BLaER1 treated with 17β-estradiol and CSF1 and Interleukin-3, amounts not matched to agents 10 nM and 100 nM (cell line): ENCODE measurements around the gene XKR7.
"Not testable (repeated sequence)": the region's sequence is repeated elsewhere in the genome, so short reads cannot be mapped to it uniquely, and the experiment has no call there.

ENCODE experiments used
- H3K27ac ChIP-seq, 11 experiments: shearing (Covaris generic); formaldehyde crosslinking; 2 replicates each; pipeline ENCODE4 v1.8.1; 2022
- H3K27me3 ChIP-seq, 11 experiments: shearing (Covaris generic); formaldehyde crosslinking; 2 replicates each; pipeline ENCODE4 v1.8.1; 2022
- H3K36me3 ChIP-seq, 11 experiments: shearing (Covaris generic); formaldehyde crosslinking; 2 replicates each; pipeline ENCODE4 v1.8.1; 2022
- H3K4me1 ChIP-seq, 10 experiments: shearing (Covaris generic); formaldehyde crosslinking; 2 replicates each; pipeline ENCODE4 v1.8.1; 2022
- H3K4me2 ChIP-seq, 11 experiments: shearing (Covaris generic); formaldehyde crosslinking; 2 replicates each; pipeline ENCODE4 v1.8.1; 2022
- H3K4me3 ChIP-seq, 10 experiments: shearing (Covaris generic); formaldehyde crosslinking; 2 replicates each; pipeline ENCODE4 v1.8.1; 2022
- H3K9ac ChIP-seq, 11 experiments: shearing (Covaris generic); formaldehyde crosslinking; 2 replicates each; pipeline ENCODE4 v1.8.1; 2022
- H3K9me3 ChIP-seq, 11 experiments: shearing (Covaris generic); formaldehyde crosslinking; replicated peaks in 1 of 11; 2 replicates each; pipeline ENCODE4 v1.8.1; 2022
- H4K20me1 ChIP-seq, 11 experiments: shearing (Covaris generic); formaldehyde crosslinking; 2 replicates each; pipeline ENCODE4 v1.8.1; 2022
- Cebpa-rat ChIP-seq, 11 experiments: shearing (Covaris generic); IDR thresholded peaks; 2 replicates each; pipeline ENCODE4 v1.8.1; 2022

The XKR7 gene

DNA sequence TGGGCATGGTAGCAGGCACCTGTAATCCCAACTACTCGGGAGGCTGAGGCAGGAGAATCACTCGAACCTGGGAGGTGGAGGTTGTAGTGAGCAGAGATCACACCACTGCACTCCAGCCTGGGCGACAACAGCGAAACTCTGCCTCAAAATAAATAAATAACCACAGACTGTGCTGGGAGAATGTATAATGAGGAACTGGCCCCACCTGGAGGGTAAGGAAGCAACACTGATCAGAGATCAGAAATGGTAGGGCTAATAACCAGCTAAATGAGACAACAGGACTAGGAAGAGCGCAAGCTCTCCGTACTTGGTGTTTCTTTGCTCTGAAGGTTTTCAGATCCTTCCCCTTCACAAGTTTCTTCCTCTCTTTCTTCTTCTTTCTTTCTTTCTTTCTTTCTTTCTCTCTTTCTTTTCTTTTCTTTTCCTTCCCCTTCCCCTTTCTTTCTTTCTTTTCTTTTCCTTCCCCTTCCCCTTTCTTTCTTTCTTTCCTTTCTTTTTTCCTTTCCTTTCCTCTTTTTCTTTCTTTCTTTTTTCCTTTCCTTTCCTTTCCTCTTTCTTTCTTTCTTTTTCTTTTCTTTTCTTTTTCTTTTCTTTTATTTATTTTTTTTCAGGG is 56.8 kb downstream of the XKR7 start:
- TF ChIP-seq Cebpa-rat (IDR thresholded peaks at IDR 0.05): no peak
- H3K4me3 ChIP-seq: no peak overlapping the region
- H3K4me2 ChIP-seq: peak overlapping the region in 8 of 11 experiments; percentile 8 to 42 (median 25); a peak in 7 of 22 replicates
- no peak overlapping the region for H3K27ac ChIP-seq
- H3K4me1 ChIP-seq: peaks cover 8 to 26% (median 16%) of the 10 kb centered on the region in 10 experiments
- H3K36me3 ChIP-seq: no peaks in the 10 kb centered on the region
- H4K20me1 ChIP-seq: no peaks in the 10 kb centered on the region
- H3K9ac ChIP-seq: no peak overlapping the region; a peak in 1 of 22 replicates
- H3K27me3 ChIP-seq: peaks cover 9 to 21% (median 19%) of the 10 kb centered on the region in 11 experiments
- H3K9me3 ChIP-seq: no peaks in the 10 kb centered on the region

DNA sequence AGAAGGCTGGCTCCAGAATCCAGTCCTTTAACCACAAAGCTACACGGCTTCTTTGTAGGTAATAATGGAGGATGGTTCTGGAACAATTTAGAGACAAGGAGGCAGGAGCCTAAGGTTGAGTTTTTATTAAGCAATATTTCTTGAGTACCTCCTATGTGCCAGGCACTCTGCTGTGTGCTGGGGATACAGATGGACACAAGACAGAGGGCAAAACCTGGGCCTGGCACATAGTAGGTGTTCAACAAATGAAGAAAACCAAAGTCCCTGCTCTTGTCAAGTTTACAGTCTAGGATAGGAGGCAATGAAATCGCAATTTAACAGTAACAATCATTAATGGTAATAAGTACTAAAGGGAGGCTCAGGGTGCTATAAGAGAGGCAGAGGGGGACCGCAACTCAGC is 59.7 kb downstream of the XKR7 start:
- H3K9ac ChIP-seq: no peak overlapping the region
- H3K4me3 ChIP-seq: no peak overlapping the region
- H3K27me3 ChIP-seq: peaks cover 0 to 4% (median 0%) of the 10 kb centered on the region in 11 experiments; a peak in 1 of 22 replicates
- no peaks in the 10 kb centered on the region for H3K9me3 ChIP-seq
- no peak for TF ChIP-seq Cebpa-rat (IDR thresholded peaks at IDR 0.05)
- no peak overlapping the region for H3K4me2 ChIP-seq
- no peaks in the 10 kb centered on the region for H3K36me3 ChIP-seq
- no peaks in the 10 kb centered on the region for H4K20me1 ChIP-seq
- H3K4me1 ChIP-seq: peaks cover 0 to 34% (median 26%) of the 10 kb centered on the region in 10 experiments; a peak in 18 of 20 replicates
- no peak overlapping the region for H3K27ac ChIP-seq

DNA sequence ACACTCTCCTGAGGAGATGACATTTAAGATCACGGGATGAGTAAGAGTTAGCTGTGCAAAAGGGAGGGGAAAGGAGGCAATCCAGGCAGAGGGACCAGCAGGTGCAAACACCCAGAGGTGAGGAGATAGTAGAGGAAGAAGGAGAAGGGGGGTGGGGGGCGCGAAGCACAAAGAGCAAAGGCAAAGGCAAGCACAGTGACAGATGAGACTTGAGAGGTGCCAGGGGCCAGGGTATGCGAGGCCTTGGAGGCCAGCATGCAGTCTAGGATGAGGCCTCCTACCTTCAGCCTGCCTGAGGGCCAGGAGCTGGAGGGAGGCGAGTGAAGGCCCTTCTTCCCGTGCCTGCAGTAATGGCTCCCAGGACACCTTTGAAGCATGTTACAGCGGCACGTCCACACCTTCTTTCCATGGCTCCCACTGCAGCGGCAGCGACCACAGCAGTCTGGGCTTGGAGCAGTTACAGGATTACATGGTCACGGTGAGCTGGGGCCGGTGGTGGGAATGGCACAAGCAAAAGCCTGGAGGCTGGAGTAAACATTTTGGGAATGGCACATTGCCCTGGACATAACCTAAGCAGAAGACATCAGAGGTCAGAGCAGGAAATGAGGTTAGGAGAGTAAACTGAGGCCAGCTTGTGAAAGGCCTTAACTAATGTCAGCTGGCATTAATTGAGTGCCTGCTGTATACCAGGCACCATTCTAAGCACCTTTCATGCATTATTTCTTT is 60.9 kb downstream of the XKR7 start:
- Histone ChIP-seq H3K36me3 (no peaks in the 10 kb centered on the region), H3K9ac (0 out of 22 replicates have a peak overlapping the region, but pooled peaks of 1 of the 11 experiments have one; percentile 3), H3K27me3 (peaks cover 0 to 4% (median 0%) of the 10 kb centered on the region in 11 experiments; a peak in 1 of 22 replicates)

DNA sequence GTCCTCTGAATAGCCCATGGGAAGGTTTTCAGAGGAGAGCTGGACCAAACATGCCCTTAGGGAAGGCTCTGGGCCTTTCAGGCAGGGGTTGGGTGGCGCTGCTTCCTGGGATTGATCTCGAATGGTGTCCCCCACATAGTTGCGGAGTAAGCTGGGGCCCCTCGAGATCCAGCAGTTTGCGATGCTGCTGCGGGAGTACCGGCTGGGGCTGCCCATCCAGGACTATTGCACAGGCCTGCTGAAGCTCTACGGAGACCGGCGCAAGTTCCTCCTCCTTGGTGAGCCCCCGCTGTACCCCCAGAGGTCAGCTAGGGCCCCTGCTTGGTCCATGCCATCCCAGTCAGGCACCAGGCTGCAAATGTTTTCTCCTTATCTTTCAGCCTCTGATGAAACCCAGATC is 61.6 kb downstream of the XKR7 start:
- no peaks in the 10 kb centered on the region for H3K9me3 ChIP-seq
- peak overlapping the region in 3 of 11 experiments; percentile 3 to 12 (median 4); a peak in 2 of 22 replicates for H3K9ac ChIP-seq
- peaks cover 0 to 4% (median 0%) of the 10 kb centered on the region in 11 experiments; a peak in 1 of 22 replicates for H3K27me3 ChIP-seq
- no peaks in the 10 kb centered on the region for H4K20me1 ChIP-seq
- H3K4me3 ChIP-seq: no peak overlapping the region
- peaks cover 15 to 50% (median 43%) of the 10 kb centered on the region in 10 experiments for H3K4me1 ChIP-seq
- H3K4me2 ChIP-seq: peak overlapping the region in 2 of 11 experiments; percentile 0 to 3; a peak in 2 of 22 replicates
- H3K36me3 ChIP-seq: no peaks in the 10 kb centered on the region
- no peak for TF ChIP-seq Cebpa-rat (IDR thresholded peaks at IDR 0.05)
- no peak overlapping the region for H3K27ac ChIP-seq

More for the DNA sequence above, 60.9 kb downstream of the XKR7 start:
- Histone ChIP-seq H3K4me3 (no peak overlapping the region), H3K27ac (no peak overlapping the region), H3K4me2 (peak overlapping the region in 1 of 11 experiments; percentile 3; a peak in 1 of 22 replicates), H3K4me1 (peaks cover 10 to 45% (median 38%) of the 10 kb centered on the region in 10 experiments; a peak in 19 of 20 replicates), H4K20me1 (no peaks in the 10 kb centered on the region), H3K9me3 (no peaks in the 10 kb centered on the region)
- TF ChIP-seq Cebpa-rat (IDR thresholded peaks at IDR 0.05): no peak

DNA sequence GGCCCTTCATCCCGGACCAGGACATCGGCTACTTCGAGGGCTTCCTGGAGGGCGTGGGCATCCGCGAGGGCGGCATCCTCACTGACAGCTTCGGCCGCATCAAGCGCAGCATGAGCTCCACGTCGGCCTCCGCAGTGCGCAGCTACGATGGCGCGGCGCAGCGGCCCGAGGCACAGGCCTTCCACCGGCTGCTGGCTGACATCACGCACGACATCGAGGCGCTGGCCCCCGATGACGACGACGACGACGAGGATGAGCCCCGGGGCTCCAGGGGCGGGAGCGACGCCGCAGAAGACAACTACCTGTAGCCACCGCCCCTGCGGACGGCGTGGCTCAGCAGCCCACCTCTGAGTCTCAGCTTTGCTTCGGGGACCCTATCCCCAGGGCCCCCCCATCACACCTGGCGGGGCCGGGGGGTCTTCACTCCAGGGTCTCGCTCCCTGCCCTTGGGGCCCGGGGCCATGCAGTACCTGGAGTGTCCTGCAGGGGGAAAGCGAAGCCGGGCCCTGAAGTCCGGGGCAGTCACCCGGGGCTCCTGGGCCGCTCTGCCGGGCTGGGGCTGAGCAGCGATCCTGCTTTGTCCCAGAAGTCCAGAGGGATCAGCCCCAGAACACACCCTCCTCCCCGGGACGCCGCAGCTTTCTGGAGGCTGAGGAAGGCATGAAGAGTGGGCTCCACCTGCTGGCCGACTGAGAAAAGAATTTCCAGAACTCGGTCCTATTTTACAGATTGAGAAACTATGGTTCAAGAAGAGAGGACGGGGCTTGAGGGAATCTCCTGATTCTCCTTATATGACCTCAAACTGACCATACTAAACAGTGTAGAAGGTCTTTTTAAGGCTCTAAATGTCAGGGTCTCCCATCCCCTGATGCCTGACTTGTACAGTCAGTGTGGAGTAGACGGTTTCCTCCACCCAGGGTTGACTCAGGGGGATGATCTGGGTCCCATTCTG is 63.3 kb downstream of the XKR7 start:
- Histone ChIP-seq H3K9ac (peak overlapping the region; percentile 42 to 70 (median 55); a peak in 20 of 22 replicates), H3K4me2 (peak overlapping the region; percentile 56 to 92 (median 81)), H3K4me1 (peaks cover 33 to 63% (median 53%) of the 10 kb centered on the region in 10 experiments), H3K27me3 (peaks cover 0 to 4% (median 0%) of the 10 kb centered on the region in 11 experiments; a peak in 1 of 22 replicates), H3K9me3 (no peaks in the 10 kb centered on the region), H3K36me3 (no peaks in the 10 kb centered on the region), H3K4me3 (peak overlapping the region in 9 of 10 experiments; percentile 34 to 58 (median 42); a peak in 13 of 20 replicates), H4K20me1 (no peaks in the 10 kb centered on the region), H3K27ac (peak overlapping the region in 6 of 11 experiments; percentile 20 to 89 (median 70); a peak in 10 of 22 replicates)
- no peak for TF ChIP-seq Cebpa-rat (IDR thresholded peaks at IDR 0.05)

DNA sequence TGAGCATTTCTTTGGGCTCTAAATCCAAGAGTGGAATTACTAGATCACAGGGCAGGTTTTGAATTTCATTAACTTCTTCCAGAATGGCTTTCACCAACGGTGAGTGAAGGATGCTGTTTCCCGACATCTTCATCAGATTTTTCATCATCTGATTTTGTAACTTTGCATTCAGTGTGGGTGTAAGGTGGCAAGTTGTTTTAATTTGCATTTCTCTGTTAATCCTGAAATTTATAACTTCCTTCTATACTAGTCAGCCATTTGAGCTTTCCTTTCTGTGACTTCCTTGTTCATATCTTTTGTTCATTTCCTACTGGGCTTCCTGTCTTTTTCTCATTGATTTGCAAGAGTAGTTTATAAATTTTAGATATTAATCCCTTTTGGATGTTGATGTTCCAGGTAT is 65.4 kb downstream of the XKR7 start:
- Histone ChIP-seq H3K36me3 (no peaks in the 10 kb centered on the region), H3K4me3 (no peak overlapping the region), H3K9me3 (peaks cover 0 to 14% (median 10%) of the 10 kb centered on the region in 11 experiments; a peak in 16 of 22 replicates), H4K20me1 (no peaks in the 10 kb centered on the region), H3K9ac (peak overlapping the region in 9 of 11 experiments; percentile 30 to 74 (median 52); a peak in 10 of 22 replicates), H3K4me2 (peak overlapping the region in 10 of 11 experiments; percentile 33 to 92 (median 85); a peak in 19 of 22 replicates), H3K27ac (peak overlapping the region in 9 of 11 experiments; percentile 73 to 96 (median 89); a peak in 18 of 22 replicates), H3K4me1 (peaks cover 44 to 84% (median 73%) of the 10 kb centered on the region in 10 experiments), H3K27me3 (peaks cover 0 to 4% (median 0%) of the 10 kb centered on the region in 11 experiments; a peak in 1 of 22 replicates)
- no peak for TF ChIP-seq Cebpa-rat (IDR thresholded peaks at IDR 0.05)

DNA sequence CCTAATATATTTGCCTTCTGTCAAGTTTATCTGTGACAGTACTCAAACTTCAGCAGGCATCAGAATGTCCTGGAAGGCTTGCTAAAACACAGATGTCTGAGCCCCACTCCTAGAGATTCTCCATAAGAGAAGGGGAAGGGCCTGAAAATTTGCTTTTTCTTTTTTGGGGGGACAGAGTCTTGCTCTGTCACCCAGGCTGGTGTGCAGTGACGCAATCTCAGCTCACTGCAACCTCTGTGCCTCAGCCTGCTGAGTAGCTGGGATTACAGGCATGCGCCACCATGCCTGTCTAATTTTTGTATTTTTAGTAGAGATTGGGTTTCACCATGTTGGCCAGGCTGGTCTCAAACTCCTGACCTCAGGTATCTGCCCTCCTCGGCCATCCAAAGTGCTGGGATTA is 65.8 kb downstream of the XKR7 start:
- H3K36me3 ChIP-seq, H3K27me3 ChIP-seq, H4K20me1 ChIP-seq, H3K4me3 ChIP-seq: not testable (repeated sequence)
- H3K27ac ChIP-seq: peak overlapping the region in 10 of 11 experiments; percentile 68 to 96 (median 89); a peak in 19 of 22 replicates
- TF ChIP-seq Cebpa-rat (IDR thresholded peaks at IDR 0.05): peak in 6 of 11 experiments; percentile 17 to 69 (median 48); a peak in 8 of 22 replicates
- peaks cover 45 to 88% (median 77%) of the 10 kb centered on the region in 10 experiments for H3K4me1 ChIP-seq
- H3K9ac ChIP-seq: peak overlapping the region in 9 of 11 experiments; percentile 30 to 74 (median 52); a peak in 11 of 22 replicates
- peaks cover 0 to 16% (median 11%) of the 10 kb centered on the region in 11 experiments; a peak in 16 of 22 replicates for H3K9me3 ChIP-seq
- H3K4me2 ChIP-seq: peak overlapping the region in 10 of 11 experiments; percentile 33 to 92 (median 85); a peak in 19 of 22 replicates
